CD14-positive monocyte (primary cell): ENCODE measurements around the gene PPFIBP2. TPM values are rescaled to one million over a fixed set of nuclear protein-coding genes. Genes with fewer than 3 reads are reported as not detected.
A peak's percentile ranks its signal among the peaks of the same experiment; 100 is the strongest.

Experiments
- DNase-seq, 3 donors: peaks; one replicate each; pipeline ENCODE4 v3.0.0-alpha.2; 2011 to 2022
- H2AFZ ChIP-seq: 2 replicates; pipeline ENCODE4 v1.6.0; 2012; ENCODE audit warnings: mild to moderate bottlenecking, low read depth, low read length, inconsistent platforms; ENCODE audit not compliant: insufficient read depth, poor library complexity, severe bottlenecking
- H3K27ac ChIP-seq, 2 donors: 1 replicate in 1 of 2; 2 replicates in 1 of 2; pipeline ENCODE4 v1.5.1; 2012 to 2013; ENCODE audit warnings: low read length in 2 of 2, control low read depth in 1 of 2, inconsistent platforms in 1 of 2, low read depth in 1 of 2, mild to moderate bottlenecking in 1 of 2
- H3K27me3 ChIP-seq, 2 donors: one replicate each; pipeline versions ENCODE4 v1.6.0 to v1.6.1; 2011 to 2013; ENCODE audit warnings: low read length in 2 of 2; ENCODE audit not compliant: control insufficient read depth in 2 of 2, insufficient read depth in 2 of 2
- H3K36me3 ChIP-seq, 2 donors: replicated peaks in 1 of 2; 1 replicate in 1 of 2; 2 replicates in 1 of 2; pipeline versions ENCODE4 v1.5.1 to v1.6.1; 2012 to 2013; ENCODE audit warnings: low read length in 2 of 2, control low read depth in 1 of 2, inconsistent platforms in 1 of 2, mild to moderate bottlenecking in 1 of 2; ENCODE audit not compliant: insufficient read depth in 2 of 2, control insufficient read depth in 1 of 2
- H3K4me1 ChIP-seq, 2 donors: 1 replicate in 1 of 2; 2 replicates in 1 of 2; pipeline versions ENCODE4 v1.5.1 to v1.6.1; 2012 to 2013; ENCODE audit warnings: low read length in 2 of 2, control low read depth in 1 of 2, inconsistent platforms in 1 of 2, mild to moderate bottlenecking in 1 of 2, moderate library complexity in 1 of 2; ENCODE audit not compliant: insufficient read depth in 2 of 2, control insufficient read depth in 1 of 2
- H3K4me2 ChIP-seq: replicated peaks from 2 replicates; pipeline ENCODE3; 2012; ENCODE audit warnings: low read length, moderate library complexity, mild to moderate bottlenecking; ENCODE audit not compliant: poor library complexity, severe bottlenecking; ENCODE audit errors: extremely low read depth
- H3K4me3 ChIP-seq, 3 experiments: fragments of 200-600 bp in 1 of 3; sonication (generic) in 1 of 3; replicated peaks in 1 of 3; 1 replicate in 2 of 3; 2 replicates in 1 of 3; pipeline ENCODE4 v1.5.1; 2011 to 2013; ENCODE audit warnings: low read length in 3 of 3, mild to moderate bottlenecking in 3 of 3, control low read depth in 2 of 3, low read depth in 2 of 3, inconsistent platforms in 1 of 3, moderate library complexity in 1 of 3
- H3K79me2 ChIP-seq: 2 replicates; pipeline ENCODE4 v1.6.0; 2012; ENCODE audit warnings: mild to moderate bottlenecking, control low read depth, inconsistent platforms, low read length, moderate library complexity; ENCODE audit not compliant: insufficient read depth
- H3K9ac ChIP-seq: 2 replicates; pipeline ENCODE4 v1.6.0; 2017; ENCODE audit warnings: low read length, mild to moderate bottlenecking; ENCODE audit not compliant: insufficient read depth, poor library complexity, severe bottlenecking
- H3K9me3 ChIP-seq, 2 donors: replicated peaks in 1 of 2; 1 replicate in 1 of 2; 2 replicates in 1 of 2; pipeline versions ENCODE4 v1.5.1 to v1.6.1; 2012 to 2013; ENCODE audit warnings: low read length in 2 of 2, control low read depth in 1 of 2; ENCODE audit not compliant: control insufficient read depth in 1 of 2, insufficient read depth in 1 of 2
- H4K20me1 ChIP-seq: 2 replicates; pipeline ENCODE4 v1.6.0; 2012; ENCODE audit warnings: mild to moderate bottlenecking, low read length, control low read depth, moderate library complexity; ENCODE audit not compliant: insufficient read depth
- H3K27ac Mint-ChIP-seq, 7 donors: one replicate each; pipeline ENCODE4 v1.8.0; 2020; ENCODE audit warnings: mild to moderate bottlenecking in 7 of 7, mixed read lengths in 7 of 7, moderate library complexity in 6 of 7, inconsistent platforms in 2 of 7
- H3K27me3 Mint-ChIP-seq, 3 donors: one replicate each; pipeline ENCODE4 v1.8.0; 2021 to 2022; ENCODE audit warnings: low read depth in 3 of 3, mild to moderate bottlenecking in 3 of 3, mixed read lengths in 3 of 3, moderate library complexity in 3 of 3, inconsistent platforms in 1 of 3
- H3K36me3 Mint-ChIP-seq, 2 donors: one replicate each; pipeline ENCODE4 v1.8.0; 2020; ENCODE audit warnings: mixed read lengths in 2 of 2, inconsistent platforms in 1 of 2, mild to moderate bottlenecking in 1 of 2
- H3K4me1 Mint-ChIP-seq: one replicate; pipeline ENCODE4 v1.8.0; 2020; ENCODE audit warnings: mild to moderate bottlenecking, mixed read lengths
- H3K4me3 Mint-ChIP-seq, 2 donors: one replicate each; pipeline ENCODE4 v1.8.0; 2020; ENCODE audit warnings: mild to moderate bottlenecking in 2 of 2, mixed read lengths in 2 of 2, moderate library complexity in 1 of 2
- H3K9me3 Mint-ChIP-seq, 7 donors: one replicate each; pipeline ENCODE4 v1.8.0; 2020 to 2022; ENCODE audit warnings: mixed read lengths in 7 of 7, mild to moderate bottlenecking in 6 of 7, moderate library complexity in 6 of 7, inconsistent platforms in 2 of 7
- WGBS: methylation state at CpG from one replicate; pipeline ENCODE4 v1.1.5; 2013; ENCODE audit warnings: missing lambda C conversion rate; ENCODE audit not compliant: insufficient coverage; 5-methylcytosine and 5-hydroxymethylcytosine counted together
- intact Hi-C, 2 donors: fragments of 100-400 bp; cut with micrococcal nuclease; formaldehyde crosslinking; loops; one replicate each; pipeline versions ENCODE4 v1.15.0 to v1.15.1; 2023
- polyA plus RNA-seq, 3 donors: library from polyadenylated mRNA; depleted of rRNA in 1 of 3; unstranded in 2 of 3; stranded (reverse) in 1 of 3; fragments of 300-500 nt in 2 of 3; fragments of >200 nt in 1 of 3; fragmentation: Illumina TruSeq in 2 of 3; gene quantifications; 1 replicate in 2 of 3; 2 replicates in 1 of 3; pipeline ENCODE4 v1.2.3, GENCODE V29; 2012 to 2021
- TF ChIP-seq, protein P1 (sequence below): fragments of 200-600 bp; IDR thresholded peaks from one replicate; pipeline ENCODE4 v1.8.0; 2022; ENCODE audit warnings: antibody characterized with exemption, mild to moderate bottlenecking

PPFIBP2 gene
- polyA plus RNA-seq, 3 donors: 5.9 to 41.6 (median 8.6) TPM

DNA sequence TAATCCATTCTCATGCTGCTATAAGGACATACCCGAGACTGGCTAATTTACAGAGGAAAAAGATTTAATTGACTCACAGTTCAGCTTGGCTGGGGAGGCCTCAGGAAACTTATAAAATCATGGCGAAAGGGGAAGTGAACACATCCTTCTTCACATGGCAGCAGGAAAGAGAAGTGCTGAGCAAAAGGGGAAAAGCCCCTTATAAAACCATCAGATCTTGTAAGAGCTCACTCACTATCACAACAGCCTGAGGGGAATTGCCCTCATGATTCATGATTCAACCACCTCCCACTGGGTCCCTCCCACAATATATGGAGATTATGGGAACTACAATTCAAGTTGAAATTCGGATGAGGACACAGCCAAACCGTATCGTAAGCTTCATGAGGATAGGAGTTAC is 163.3 kb downstream of the PPFIBP2 start:
- peaks cover 16 to 54% of the 10 kb centered on the region in 2 donors for H3K9me3 ChIP-seq
- no peak overlapping the region for H3K4me2 ChIP-seq
- H3K4me1 Mint-ChIP-seq: peaks cover 28% of the 10 kb centered on the region
- peaks cover 11 to 21% of the 10 kb centered on the region in 2 donors for H3K36me3 Mint-ChIP-seq
- no peaks in the 10 kb centered on the region for H3K36me3 ChIP-seq
- no peaks in the 10 kb centered on the region for H3K79me2 ChIP-seq
- no peak overlapping the region for H3K4me3 Mint-ChIP-seq
- WGBS: 67% methylated on average over 3 of the region's 5 CpGs
- no peak overlapping the region for H3K9ac ChIP-seq
- intact Hi-C loops: loop anchor here in 1 of 2 donors (5.0 kb wide), 1 partner anchor 180 kb away; no protein-coding TSS in a partner anchor
- no peaks in the 10 kb centered on the region for H4K20me1 ChIP-seq
- H3K27me3 ChIP-seq: peaks cover 28 to 42% of the 10 kb centered on the region in 2 donors
- H3K27ac Mint-ChIP-seq: peak overlapping the region in 5 of 7 donors; percentile 36 to 63 (median 54)
- no peak overlapping the region for H3K4me3 ChIP-seq
- peaks cover 14 to 58% (median 39%) of the 10 kb centered on the region in 7 donors for H3K9me3 Mint-ChIP-seq
- no peak overlapping the region for H2AFZ ChIP-seq
- peaks cover 42 to 71% (median 46%) of the 10 kb centered on the region in 3 donors for H3K27me3 Mint-ChIP-seq
- DNase-seq: peak; percentile 65 to 90 (median 70)
- H3K4me1 ChIP-seq: peaks cover 12 to 18% of the 10 kb centered on the region in 2 donors
- TF ChIP-seq, protein P1, sequence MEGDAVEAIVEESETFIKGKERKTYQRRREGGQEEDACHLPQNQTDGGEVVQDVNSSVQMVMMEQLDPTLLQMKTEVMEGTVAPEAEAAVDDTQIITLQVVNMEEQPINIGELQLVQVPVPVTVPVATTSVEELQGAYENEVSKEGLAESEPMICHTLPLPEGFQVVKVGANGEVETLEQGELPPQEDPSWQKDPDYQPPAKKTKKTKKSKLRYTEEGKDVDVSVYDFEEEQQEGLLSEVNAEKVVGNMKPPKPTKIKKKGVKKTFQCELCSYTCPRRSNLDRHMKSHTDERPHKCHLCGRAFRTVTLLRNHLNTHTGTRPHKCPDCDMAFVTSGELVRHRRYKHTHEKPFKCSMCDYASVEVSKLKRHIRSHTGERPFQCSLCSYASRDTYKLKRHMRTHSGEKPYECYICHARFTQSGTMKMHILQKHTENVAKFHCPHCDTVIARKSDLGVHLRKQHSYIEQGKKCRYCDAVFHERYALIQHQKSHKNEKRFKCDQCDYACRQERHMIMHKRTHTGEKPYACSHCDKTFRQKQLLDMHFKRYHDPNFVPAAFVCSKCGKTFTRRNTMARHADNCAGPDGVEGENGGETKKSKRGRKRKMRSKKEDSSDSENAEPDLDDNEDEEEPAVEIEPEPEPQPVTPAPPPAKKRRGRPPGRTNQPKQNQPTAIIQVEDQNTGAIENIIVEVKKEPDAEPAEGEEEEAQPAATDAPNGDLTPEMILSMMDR: no peak
- H3K27ac ChIP-seq: peak overlapping the region in 1 of 2 donors; percentile 63

DNA sequence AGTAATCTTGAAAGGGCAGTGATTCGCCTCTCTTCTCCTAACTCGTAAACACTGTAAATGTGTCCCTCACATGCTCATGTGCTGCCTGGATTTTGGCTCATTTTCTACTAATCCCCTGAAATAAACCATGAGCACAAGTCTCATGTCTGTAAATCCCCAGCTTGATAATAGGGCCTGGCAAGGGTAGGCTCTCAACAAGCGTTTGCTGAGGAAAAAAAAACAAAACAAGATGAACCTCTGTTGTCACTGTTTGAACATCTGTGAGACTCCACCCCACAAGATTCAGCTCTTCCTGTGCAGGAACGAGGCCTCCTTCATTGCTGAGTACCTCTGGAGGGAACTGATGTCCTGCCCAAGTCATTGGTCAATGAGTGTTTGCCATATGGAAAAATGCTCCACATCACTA is 164.0 kb downstream of the PPFIBP2 start:
- H3K27ac ChIP-seq: peak overlapping the region in 1 of 2 donors; percentile 63
- 93% methylated on average over 3 of the region's 4 CpGs for whole genome bisulfite sequencing
- no peak overlapping the region for H3K4me2 ChIP-seq
- H3K36me3 ChIP-seq: no peaks in the 10 kb centered on the region
- intact Hi-C loops: loop anchor here in 1 of 2 donors (5.0 kb wide), 1 partner anchor 180 kb away; no protein-coding TSS in a partner anchor
- DNase-seq: no peak
- TF ChIP-seq, protein P1: no peak
- no peaks in the 10 kb centered on the region for H3K79me2 ChIP-seq
- H3K36me3 Mint-ChIP-seq: peaks cover 9 to 14% of the 10 kb centered on the region in 2 donors
- no peak overlapping the region for H2AFZ ChIP-seq
- no peak overlapping the region for H3K4me3 ChIP-seq
- H3K27me3 Mint-ChIP-seq: peaks cover 34 to 64% (median 39%) of the 10 kb centered on the region in 3 donors
- H3K9ac ChIP-seq: no peak overlapping the region
- H3K4me1 Mint-ChIP-seq: peaks cover 24% of the 10 kb centered on the region
- H3K27ac Mint-ChIP-seq: peak overlapping the region in 3 of 7 donors; percentile 19 to 73 (median 21)
- no peaks in the 10 kb centered on the region for H4K20me1 ChIP-seq
- peaks cover 14 to 52% (median 39%) of the 10 kb centered on the region in 7 donors for H3K9me3 Mint-ChIP-seq
- H3K4me1 ChIP-seq: peaks cover 9 to 14% of the 10 kb centered on the region in 2 donors
- H3K27me3 ChIP-seq: peaks cover 32 to 35% of the 10 kb centered on the region in 2 donors
- H3K4me3 Mint-ChIP-seq: peak overlapping the region in 1 of 2 donors; percentile 51
- peaks cover 16 to 49% of the 10 kb centered on the region in 2 donors for H3K9me3 ChIP-seq
